Brain microvascular endothelial cell (primary cell): Measurements from ENCODE around the gene C12orf43.
A peak's percentile ranks its signal among the peaks of the same experiment; 100 is the strongest.

Experiments
- DNase-seq: peaks from one replicate; pipeline ENCODE4 v3.0.0-alpha.2; 2020
- H3K27ac ChIP-seq: fragments of 250-450 bp; sonication (Bioruptor Pico); 2 replicates; pipeline ENCODE4 v1.5.1; 2020; ENCODE audit warnings: mild to moderate bottlenecking, moderate library complexity
- H3K27me3 ChIP-seq: fragments of 250-450 bp; sonication (Bioruptor Pico); replicated peaks from 2 replicates; pipeline ENCODE4 v1.5.1; 2020; ENCODE audit warnings: mild to moderate bottlenecking
- H3K36me3 ChIP-seq: fragments of 250-450 bp; sonication (Bioruptor Pico); replicated peaks from 2 replicates; pipeline ENCODE4 v1.5.1; 2020; ENCODE audit warnings: mild to moderate bottlenecking
- H3K4me3 ChIP-seq: 2 replicates; pipeline ENCODE4 v1.5.1; 2011; ENCODE audit warnings: low read depth, mild to moderate bottlenecking, control low read depth, low read length, moderate library complexity
- in situ Hi-C: cut with HindIII; loops from 2 replicates; pipeline ENCODE4 v1.10.0; 2017; ENCODE audit warnings: low sequenced_read_pairs, low pct_ligation_motif_present
- TF ChIP-seq, protein P1 (sequence below): IDR thresholded peaks from 2 replicates; pipeline ENCODE4 v1.5.1; 2011; ENCODE audit warnings: low read depth, mild to moderate bottlenecking, moderate library complexity, low read length, control low read depth, inconsistent platforms; ENCODE audit errors: missing control alignments

The C12orf43 gene

DNA sequence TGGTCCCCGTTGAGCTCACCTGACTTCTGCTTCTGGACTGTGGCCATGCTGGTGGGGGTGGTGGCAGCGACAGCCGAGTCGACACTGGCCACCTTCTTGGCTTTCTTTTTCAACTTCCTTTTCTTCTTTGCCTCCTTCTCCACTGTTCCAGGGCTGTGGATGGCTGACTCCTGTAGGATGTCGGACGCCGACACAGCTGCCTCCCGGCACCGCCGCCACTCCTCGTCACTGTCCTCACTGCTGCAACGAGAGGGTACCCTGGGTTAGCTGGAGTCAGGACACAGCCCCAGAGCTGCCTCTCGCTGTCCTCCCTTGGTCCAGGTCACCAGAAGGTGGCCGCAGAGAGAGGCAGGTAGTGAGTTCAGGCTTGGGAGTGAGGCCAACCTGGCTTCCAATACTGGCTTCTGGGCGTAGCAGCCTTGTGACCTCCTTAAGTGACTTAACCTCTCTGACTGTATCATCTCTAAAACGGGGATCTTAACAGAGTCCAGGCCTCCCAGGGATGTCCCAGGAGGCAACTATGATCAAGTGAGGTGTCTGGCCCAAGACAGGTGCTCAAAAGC is 12.0 kb downstream of the C12orf43 start:
- H3K27me3 ChIP-seq = no peaks in the 10 kb centered on the region
- no peak for DNase-seq
- peaks cover 30% of the 10 kb centered on the region for H3K36me3 ChIP-seq

GRCh38 chr12:121003650-121004049 is 12.6 kb downstream of the C12orf43 start:
- Histone ChIP-seq H3K27me3 (no peaks in the 10 kb centered on the region), H3K4me3 (no peak overlapping the region), H3K36me3 (peaks cover 28% of the 10 kb centered on the region), H3K27ac (no peak overlapping the region)
- no peak for DNase-seq
- TF ChIP-seq, protein P1, sequence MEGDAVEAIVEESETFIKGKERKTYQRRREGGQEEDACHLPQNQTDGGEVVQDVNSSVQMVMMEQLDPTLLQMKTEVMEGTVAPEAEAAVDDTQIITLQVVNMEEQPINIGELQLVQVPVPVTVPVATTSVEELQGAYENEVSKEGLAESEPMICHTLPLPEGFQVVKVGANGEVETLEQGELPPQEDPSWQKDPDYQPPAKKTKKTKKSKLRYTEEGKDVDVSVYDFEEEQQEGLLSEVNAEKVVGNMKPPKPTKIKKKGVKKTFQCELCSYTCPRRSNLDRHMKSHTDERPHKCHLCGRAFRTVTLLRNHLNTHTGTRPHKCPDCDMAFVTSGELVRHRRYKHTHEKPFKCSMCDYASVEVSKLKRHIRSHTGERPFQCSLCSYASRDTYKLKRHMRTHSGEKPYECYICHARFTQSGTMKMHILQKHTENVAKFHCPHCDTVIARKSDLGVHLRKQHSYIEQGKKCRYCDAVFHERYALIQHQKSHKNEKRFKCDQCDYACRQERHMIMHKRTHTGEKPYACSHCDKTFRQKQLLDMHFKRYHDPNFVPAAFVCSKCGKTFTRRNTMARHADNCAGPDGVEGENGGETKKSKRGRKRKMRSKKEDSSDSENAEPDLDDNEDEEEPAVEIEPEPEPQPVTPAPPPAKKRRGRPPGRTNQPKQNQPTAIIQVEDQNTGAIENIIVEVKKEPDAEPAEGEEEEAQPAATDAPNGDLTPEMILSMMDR = peak; percentile 19
- in situ Hi-C loops = no loop called here

More for the DNA sequence above, 12.0 kb downstream of the C12orf43 start:
- no peak overlapping the region for H3K27ac ChIP-seq
- in situ Hi-C loops = no loop called here
- TF ChIP-seq, protein P1 = no peak
- no peak overlapping the region for H3K4me3 ChIP-seq

- TF ChIP-seq, protein P1 = no peak
- peaks cover 19% of the 10 kb centered on the region for H3K36me3 ChIP-seq
- H3K4me3 ChIP-seq = no peak overlapping the region
- no peak overlapping the region for H3K27ac ChIP-seq
- no peaks in the 10 kb centered on the region for H3K27me3 ChIP-seq
- no peak for DNase-seq
- in situ Hi-C loops = no loop called here
Measured at GRCh38 chr12:121001841-121002483, 14.3 kb downstream of the C12orf43 start.

DNA sequence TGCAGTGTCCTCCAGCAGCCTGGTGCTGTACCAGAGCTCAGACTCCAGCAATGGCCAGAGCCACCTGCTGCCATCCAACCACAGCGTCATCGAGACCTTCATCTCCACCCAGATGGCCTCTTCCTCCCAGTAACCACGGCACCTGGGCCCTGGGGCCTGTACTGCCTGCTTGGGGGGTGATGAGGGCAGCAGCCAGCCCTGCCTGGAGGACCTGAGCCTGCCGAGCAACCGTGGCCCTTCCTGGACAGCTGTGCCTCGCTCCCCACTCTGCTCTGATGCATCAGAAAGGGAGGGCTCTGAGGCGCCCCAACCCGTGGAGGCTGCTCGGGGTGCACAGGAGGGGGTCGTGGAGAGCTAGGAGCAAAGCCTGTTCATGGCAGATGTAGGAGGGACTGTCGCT is 15.2 kb downstream of the C12orf43 start:
- Histone ChIP-seq H3K4me3 (no peak overlapping the region), H3K36me3 (peaks cover 19% of the 10 kb centered on the region), H3K27me3 (no peaks in the 10 kb centered on the region), H3K27ac (no peak overlapping the region)
- TF ChIP-seq, protein P1 = no peak
- no peak for DNase-seq
- in situ Hi-C loops = no loop called here

GRCh38 chr12:121000530-121000929 is 15.8 kb downstream of the C12orf43 start:
- in situ Hi-C loops = no loop called here
- no peaks in the 10 kb centered on the region for H3K27me3 ChIP-seq
- peaks cover 19% of the 10 kb centered on the region for H3K36me3 ChIP-seq
- no peak overlapping the region for H3K4me3 ChIP-seq
- TF ChIP-seq, protein P1 = no peak
- H3K27ac ChIP-seq = no peak overlapping the region
- DNase-seq = no peak
